IMR-90 (cell line): Measurements from ENCODE around the gene ITGA3. TPM values are rescaled to one million over a fixed set of nuclear protein-coding genes. Genes with fewer than 3 reads are reported as not detected.

Source experiments
- ATAC-seq: fragments of 200-7000 bp; cut with Tn5 transposase; 2 replicates; pipeline ENCODE4 v1.9.1; 2020; ENCODE audit warnings: low read depth, mild to moderate bottlenecking, moderate library complexity
- BruUV-seq: library from RNA; stranded (reverse); fragments of 400-500 nt; replicated peaks from 2 replicates; lab custom pipeline; 2021; lab: Mats Ljungman, UMichigan
- CTCF ChIA-PET: fragments of 300-600 bp; formaldehyde crosslinking; extraction: SDS; loops from one replicate; lab custom pipeline; 2021; ENCODE audit warnings: antibody characterized with exemption; lab: Yijun Ruan, JAX
- POLR2A ChIA-PET: fragments of 300-600 bp; sonication (Branson Sonifier 250); formaldehyde crosslinking; loops from one replicate; lab custom pipeline; 2022; ENCODE audit warnings: antibody characterized with exemption; ENCODE audit not compliant: unreplicated experiment; lab: Charles Lee
- DNase-seq: peaks from one replicate; pipeline ENCODE4 v3.0.0; 2013
- H2AFZ ChIP-seq: replicated peaks from 2 replicates; pipeline ENCODE3; 2013; ENCODE audit warnings: low read length, mild to moderate bottlenecking; ENCODE audit not compliant: poor library complexity
- H2AK5ac ChIP-seq: 2 replicates; pipeline ENCODE4 v1.6.1; 2013; ENCODE audit warnings: low read depth, low read length, inconsistent platforms
- H2AK9ac ChIP-seq: replicated peaks from 2 replicates; pipeline ENCODE3; 2013; ENCODE audit warnings: mild to moderate bottlenecking, low read depth, low read length, moderate library complexity; ENCODE audit not compliant: poor library complexity
- H2BK120ac ChIP-seq: 2 replicates; pipeline ENCODE4 v1.6.1; 2013; ENCODE audit warnings: low read depth, low read length, inconsistent platforms
- H2BK15ac ChIP-seq: 3 replicates; pipeline ENCODE4 v1.6.1; 2013; ENCODE audit warnings: low read depth, low read length, inconsistent platforms
- H2BK20ac ChIP-seq: 2 replicates; pipeline ENCODE4 v1.6.1; 2013; ENCODE audit warnings: low read depth, mild to moderate bottlenecking, inconsistent platforms, low read length, moderate library complexity
- H2BK5ac ChIP-seq: 2 replicates; pipeline ENCODE4 v1.6.1; 2013; ENCODE audit warnings: mild to moderate bottlenecking, low read depth, low read length, inconsistent platforms; ENCODE audit not compliant: poor library complexity, severe bottlenecking
- H3K14ac ChIP-seq: replicated peaks from 2 replicates; pipeline ENCODE4 v1.6.1; 2013; ENCODE audit warnings: low read depth, low read length, inconsistent platforms
- H3K18ac ChIP-seq: 2 replicates; pipeline ENCODE4 v1.6.1; 2013; ENCODE audit warnings: low read depth, low read length, control low read depth
- H3K23ac ChIP-seq: 2 replicates; pipeline ENCODE4 v1.6.1; 2013; ENCODE audit warnings: low read depth, low read length, inconsistent platforms
- H3K27ac ChIP-seq: 2 replicates; pipeline ENCODE4 v1.5.1; 2013; ENCODE audit warnings: mild to moderate bottlenecking, control low read depth, low read length; ENCODE audit not compliant: insufficient read depth
- H3K27me3 ChIP-seq: 2 replicates; pipeline ENCODE4 v1.6.1; 2013; ENCODE audit warnings: low read length; ENCODE audit not compliant: control insufficient read depth, insufficient read depth
- H3K36me3 ChIP-seq: 2 replicates; pipeline ENCODE4 v1.6.1; 2013; ENCODE audit warnings: low read length, mixed read lengths; ENCODE audit not compliant: control insufficient read depth, insufficient read depth
- H3K4ac ChIP-seq: 2 replicates; pipeline ENCODE4 v1.6.1; 2013; ENCODE audit warnings: low read depth, low read length, inconsistent platforms
- H3K4me1 ChIP-seq: 2 replicates; pipeline ENCODE4 v1.6.1; 2013; ENCODE audit warnings: low read length, mixed read lengths; ENCODE audit not compliant: control insufficient read depth, insufficient read depth
- H3K4me2 ChIP-seq: 2 replicates; pipeline ENCODE4 v1.6.1; 2013; ENCODE audit warnings: low read depth, mild to moderate bottlenecking, control low read depth, low read length, moderate library complexity
- H3K4me3 ChIP-seq: 2 replicates; pipeline ENCODE4 v1.5.1; 2013; ENCODE audit warnings: low read depth, mild to moderate bottlenecking, control low read depth, low read length, moderate library complexity; ENCODE audit not compliant: insufficient read depth
- H3K56ac ChIP-seq: 2 replicates; pipeline ENCODE4 v1.6.1; 2013; ENCODE audit warnings: low read length, inconsistent platforms; ENCODE audit not compliant: insufficient read depth; ENCODE audit errors: extremely low read depth
- H3K79me1 ChIP-seq, 2 experiments: 2 replicates each; pipeline ENCODE4 v1.6.1; 2013; ENCODE audit warnings: low read length in 2 of 2, inconsistent platforms in 1 of 2, low read depth in 1 of 2
- H3K9ac ChIP-seq: 2 replicates; pipeline ENCODE4 v1.6.1; 2013; ENCODE audit warnings: low read depth, low read length, control low read depth
- H3K9me1 ChIP-seq: 2 replicates; pipeline ENCODE4 v1.6.1; 2013; ENCODE audit warnings: low read length, inconsistent platforms; ENCODE audit not compliant: insufficient read depth
- H3K9me3 ChIP-seq: 2 replicates; pipeline ENCODE4 v1.6.1; 2013; ENCODE audit warnings: low read length; ENCODE audit not compliant: control insufficient read depth, insufficient read depth
- H4K20me1 ChIP-seq: 2 replicates; pipeline ENCODE4 v1.6.1; 2013; ENCODE audit warnings: low read length, inconsistent platforms; ENCODE audit not compliant: insufficient read depth
- H4K5ac ChIP-seq: 2 replicates; pipeline ENCODE4 v1.6.1; 2013; ENCODE audit warnings: mild to moderate bottlenecking, low read depth, low read length, control low read depth
- H4K8ac ChIP-seq, 2 experiments: 2 replicates each; pipeline ENCODE4 v1.6.1; 2013; ENCODE audit warnings: low read depth in 2 of 2, low read length in 2 of 2, control low read depth in 1 of 2, inconsistent platforms in 1 of 2
- H4K91ac ChIP-seq: 2 replicates; pipeline ENCODE4 v1.6.1; 2013; ENCODE audit warnings: low read depth, low read length, inconsistent platforms; ENCODE audit not compliant: insufficient read depth
- BHLHE40 ChIP-seq: fragments of 150-350 bp; IDR thresholded peaks from 2 replicates; pipeline ENCODE4 v1.6.1; 2016; ENCODE audit warnings: mild to moderate bottlenecking, low read depth, low read length
- CEBPB ChIP-seq: IDR thresholded peaks from 2 replicates; pipeline ENCODE4 v1.6.1; 2012; ENCODE audit warnings: low read depth, low read length, improper control_type of control experiment
- CHD1 ChIP-seq: IDR thresholded peaks from 2 replicates; pipeline ENCODE4 v1.6.1; 2012; ENCODE audit warnings: low read depth, low read length, improper control_type of control experiment
- CTCF ChIP-seq: conservative IDR thresholded peaks from 2 replicates; pipeline ENCODE4 v1.5.1; 2012; ENCODE audit warnings: mild to moderate bottlenecking, low read depth, low read length, improper control_type of control experiment
- ELK1 ChIP-seq: fragments of 150-350 bp; IDR thresholded peaks from 2 replicates; pipeline ENCODE4 v1.6.1; 2016; ENCODE audit warnings: low read depth, mild to moderate bottlenecking, low read length, moderate library complexity, borderline replicate concordance
- FOS ChIP-seq: fragments of 150-350 bp; IDR thresholded peaks from 2 replicates; pipeline ENCODE4 v1.6.1; 2016; ENCODE audit warnings: low read depth, low read length
- MAFK ChIP-seq: IDR thresholded peaks from 2 replicates; pipeline ENCODE4 v1.6.1; 2012; ENCODE audit warnings: low read depth, low read length, improper control_type of control experiment
- MAZ ChIP-seq: IDR thresholded peaks from 2 replicates; pipeline ENCODE4 v1.6.1; 2012; ENCODE audit warnings: low read depth, mild to moderate bottlenecking, low read length, improper control_type of control experiment, moderate library complexity, borderline replicate concordance
- MXI1 ChIP-seq: IDR thresholded peaks from 2 replicates; pipeline ENCODE4 v1.6.1; 2012; ENCODE audit warnings: low read depth, mild to moderate bottlenecking, low read length, moderate library complexity, borderline replicate concordance
- NFE2L2 ChIP-seq: fragments of 150-350 bp; IDR thresholded peaks from 2 replicates; pipeline ENCODE4 v1.6.1; 2016; ENCODE audit warnings: low read depth, mild to moderate bottlenecking, low read length
- POLR2A ChIP-seq: IDR thresholded peaks from 2 replicates; pipeline ENCODE4 v1.6.1; 2012; ENCODE audit warnings: mild to moderate bottlenecking, low read depth, low read length
- RAD21 ChIP-seq: IDR thresholded peaks from 2 replicates; pipeline ENCODE4 v1.6.1; 2012; ENCODE audit warnings: low read length, improper control_type of control experiment
- RFX5 ChIP-seq: IDR thresholded peaks from 2 replicates; pipeline ENCODE4 v1.8.0; 2012; ENCODE audit warnings: low read depth, mild to moderate bottlenecking, low read length, moderate library complexity
- SMC3 ChIP-seq: fragments of 150-350 bp; IDR thresholded peaks from 2 replicates; pipeline ENCODE4 v1.6.1; 2016; ENCODE audit warnings: low read depth, mild to moderate bottlenecking, antibody characterized with exemption, low read length, moderate library complexity
- USF2 ChIP-seq: fragments of 150-350 bp; IDR thresholded peaks from 2 replicates; pipeline ENCODE4 v1.6.1; 2017; ENCODE audit warnings: mild to moderate bottlenecking, antibody characterized with exemption, low read length, low read depth
- WGBS, 2 experiments: methylation state at CpG; one replicate each; pipeline versions ENCODE4 v1.1.5 to v1.1.7; 2013; ENCODE audit warnings: missing lambda C conversion rate in 2 of 2; ENCODE audit not compliant: insufficient read length in 1 of 2; ENCODE audit errors: extremely low coverage in 2 of 2; 5-methylcytosine and 5-hydroxymethylcytosine counted together
- dilution Hi-C: fragments of 300-500 bp; cut with HindIII; formaldehyde crosslinking; loops from one replicate; pipeline ENCODE4 v1.14.3; 2018; ENCODE audit warnings: low sequenced_read_pairs; ENCODE audit not compliant: unreplicated experiment
- in situ Hi-C: fragments of 300-500 bp; cut with MboI; formaldehyde crosslinking; loops from 3 replicates; pipeline ENCODE4 v1.14.3; 2019; ENCODE audit warnings: low sequenced_read_pairs, inconsistent platforms, mixed read lengths
- intact Hi-C: fragments of 100-400 bp; cut with micrococcal nuclease; formaldehyde crosslinking; loops from 2 replicates; pipeline ENCODE4 v1.10.0; 2022
- polyA plus RNA-seq, 3 experiments: library from polyadenylated mRNA; depleted of rRNA; stranded (reverse); fragments of >200 nt; gene quantifications; 2 replicates each; pipeline ENCODE4 v1.2.3, GENCODE V29; 2012; ENCODE audit warnings: low replicate concordance in 1 of 3
- total RNA-seq: library from RNA; depleted of rRNA; stranded (reverse); fragments of >200 nt; gene quantifications from 2 replicates; pipeline ENCODE4 v1.2.3, GENCODE V29; 2012

ITGA3 gene
- total and polyA plus RNA-seq, 2 of the 4 experiments (the other 2 are of a cell fraction) = 78.0 to 202 TPM

GRCh38 chr17:50026046-50026675 lies 29.7 kb upstream of the ITGA3 start:
- H2BK120ac ChIP-seq = no peak overlapping the region; the same call in none of the 2 replicates
- no peaks in the 10 kb centered on the region for H3K36me3 ChIP-seq
- H4K91ac ChIP-seq = 0 out of 2 replicates have a peak overlapping the region, but pooled peaks have one; percentile 49
- no peak overlapping the region for H3K27ac ChIP-seq
- H4K8ac ChIP-seq = no peak overlapping the region
- peak overlapping the region; percentile 89; the same call in 1 of the 2 replicates for H2AK5ac ChIP-seq
- dilution Hi-C loops (no loop called here), intact Hi-C loops (loop anchor here (2.0 kb wide), 2 partner anchors 41 to 69 kb away; partner anchors contain the start of gene PDK2), in situ Hi-C loops (loop anchor here (5.0 kb wide), 1 partner anchor 61 kb away; no protein-coding TSS in a partner anchor)
- BruUV-seq = no TSS peak
- H2BK20ac ChIP-seq = peak overlapping the region; percentile 50; the same call in 1 of the 2 replicates
- ChIA-PET CTCF (interaction anchor here (1.7 kb wide), 1 partner anchor 61 kb away, joined by 9 read pairs; no protein-coding TSS in a partner anchor), POLR2A (interaction anchor here (1.7 kb wide), 1 partner anchor 31 kb away, joined by 5 read pairs; no protein-coding TSS in a partner anchor)
- H3K23ac ChIP-seq = no peak overlapping the region
- H3K27me3 ChIP-seq = no peaks in the 10 kb centered on the region
- H2BK5ac ChIP-seq = no peak overlapping the region
- no peak overlapping the region for H3K9ac ChIP-seq
- peaks cover 22% of the 10 kb centered on the region for H3K4me1 ChIP-seq
- no peak overlapping the region for H3K56ac ChIP-seq
- no peak overlapping the region for H3K4me3 ChIP-seq
- peak overlapping the region; percentile 93 for H2AK9ac ChIP-seq
- no peaks in the 10 kb centered on the region for H3K9me3 ChIP-seq
- no peak overlapping the region for H4K5ac ChIP-seq
- H4K20me1 ChIP-seq = no peaks in the 10 kb centered on the region; the same call in 1 of the 2 replicates
- no peak overlapping the region for H3K4me2 ChIP-seq
- peaks cover 14% of the 10 kb centered on the region for H3K9me1 ChIP-seq
- no peak overlapping the region for H3K14ac ChIP-seq
- H3K4ac ChIP-seq = peak overlapping the region; percentile 55; the same call in 1 of the 2 replicates
- peaks cover 0 to 5% of the 10 kb centered on the region in 2 experiments; a peak in 1 of 4 replicates for H3K79me1 ChIP-seq
- no peak for ATAC-seq
- H2BK15ac ChIP-seq = no peak overlapping the region
- DNase-seq = no peak
- H3K18ac ChIP-seq = no peak overlapping the region
- H2AFZ ChIP-seq = peak overlapping the region; percentile 91
- WGBS, 2 experiments = 61% methylated on average over 3 of the region's 8 CpGs; no CpG with 5 or more reads in 1 of the 2 experiments
- TF ChIP-seq SMC3 (no peak), RAD21 (no peak), USF2 (no peak), BHLHE40 (no peak), POLR2A (no peak), MXI1 (no peak), FOS (no peak), CHD1 (no peak), CTCF (no peak), CEBPB (no peak), MAZ (no peak), NFE2L2 (no peak), RFX5 (no peak), MAFK (no peak), ELK1 (no peak)
